Central memory CD4-positive, alpha-beta T cell (primary cell): ENCODE results near the gene CACNA1H.
"Not testable (repeated sequence)": the region's sequence is repeated elsewhere in the genome, so short reads cannot be mapped to it uniquely, and the experiment has no call there.

Experiments
- DNase-seq: peaks from one replicate; pipeline ENCODE4 v3.0.0; 2022

CACNA1H gene

GRCh38 chr16:1215574-1216295, 62.8 kb downstream of the CACNA1H start:
- no peak for DNase-seq

GRCh38 chr16:1216296-1216619, 63.4 kb downstream of the CACNA1H start:
- no peak for DNase-seq

- DNase-seq: no peak
Observed at GRCh38 chr16:1216681-1217400, 63.9 kb downstream of the CACNA1H start.

GRCh38 chr16:1217526-1217925, 64.6 kb downstream of the CACNA1H start:
- DNase-seq: no peak

- no peak for DNase-seq
Observed at GRCh38 chr16:1218061-1218929, 65.4 kb downstream of the CACNA1H start.

- no peak for DNase-seq
Observed at GRCh38 chr16:1218930-1219611, 66.2 kb downstream of the CACNA1H start.

GRCh38 chr16:1220098-1220728, 67.3 kb downstream of the CACNA1H start:
- no peak for DNase-seq

- DNase-seq: no peak
Observed at GRCh38 chr16:1220841-1221627, 68.1 kb downstream of the CACNA1H start.

GRCh38 chr16:1221628-1222552, 69.0 kb downstream of the CACNA1H start:
- no peak for DNase-seq

- DNase-seq: no peak
Observed at GRCh38 chr16:1222553-1223354, 69.8 kb downstream of the CACNA1H start.

- DNase-seq: no peak
Observed at GRCh38 chr16:1223355-1224214, 70.7 kb downstream of the CACNA1H start.

- no peak for DNase-seq
Observed at GRCh38 chr16:1224558-1224957, 71.7 kb downstream of the CACNA1H start.

- no peak for DNase-seq
Observed at GRCh38 chr16:1225051-1225451, 72.1 kb downstream of the CACNA1H start, which contains the start of gene TPSG1. TSS of gene TPSG1 (minus strand) at chr16:1225268. CDS start at chr16:1225252, 16 bp downstream.

GRCh38 chr16:1225728-1226311, 72.9 kb downstream of the CACNA1H start:
- not testable (repeated sequence) for DNase-seq

- DNase-seq: not testable (repeated sequence)
Observed at GRCh38 chr16:1226692-1227091, 73.8 kb downstream of the CACNA1H start.

GRCh38 chr16:1228227-1228626, 75.3 kb downstream of the CACNA1H start:
- DNase-seq: not testable (repeated sequence)

- DNase-seq: not testable (repeated sequence)
Observed at GRCh38 chr16:1229476-1229875, 76.6 kb downstream of the CACNA1H start.

GRCh38 chr16:1230084-1230470, 77.2 kb downstream of the CACNA1H start, which contains the start of gene TPSB2:
TSS of gene TPSB2 (minus strand) at chr16:1230184. CDS start at chr16:1229951, 233 bp downstream.
- not testable (repeated sequence) for DNase-seq
